GM18526 (cell line): ENCODE data around the gene NOXA1.

ENCODE experiments used
- POLR2A ChIP-seq: IDR thresholded peaks from 3 replicates; pipeline ENCODE4 v1.6.1; 2011; ENCODE audit not compliant: insufficient read length; ENCODE audit errors: extremely low read depth

Gene NOXA1

GRCh38 chr9:137438591-137439157 lies 15.5 kb downstream of the NOXA1 start:
- no peak for TF ChIP-seq POLR2A

GRCh38 chr9:137439158-137439714 lies 16.0 kb downstream of the NOXA1 start:
- TF ChIP-seq POLR2A, result no peak

- TF ChIP-seq POLR2A, result no peak
Measured at GRCh38 chr9:137441289-137441934, 18.2 kb downstream of the NOXA1 start, which contains the start of gene ENTPD8. ENTPD8 (minus strand) TSS chr9:137441357; CDS start chr9:137438285, 3,072 bp downstream.

- TF ChIP-seq POLR2A, result no peak
Measured at GRCh38 chr9:137441935-137442321, 18.7 kb downstream of the NOXA1 start.

- TF ChIP-seq POLR2A, result no peak
Measured at GRCh38 chr9:137444106-137444790, 21.1 kb downstream of the NOXA1 start.

GRCh38 chr9:137445275-137445807 lies 22.1 kb downstream of the NOXA1 start:
- TF ChIP-seq POLR2A, result no peak

GRCh38 chr9:137445930-137446431 lies 22.8 kb downstream of the NOXA1 start:
- TF ChIP-seq POLR2A, result no peak

- no peak for TF ChIP-seq POLR2A
Measured at GRCh38 chr9:137446851-137447471, 23.8 kb downstream of the NOXA1 start.

GRCh38 chr9:137447722-137448601 lies 24.8 kb downstream of the NOXA1 start:
- no peak for TF ChIP-seq POLR2A

- TF ChIP-seq POLR2A, result no peak
Measured at GRCh38 chr9:137448602-137448962, 25.4 kb downstream of the NOXA1 start.

GRCh38 chr9:137449081-137449844 lies 26.1 kb downstream of the NOXA1 start:
- no peak for TF ChIP-seq POLR2A

- no peak for TF ChIP-seq POLR2A
Measured at GRCh38 chr9:137449931-137450538, 26.8 kb downstream of the NOXA1 start.
